Testis (tissue), 3 donors: ENCODE data around the gene LRRC43. TPM values are rescaled to one million over a fixed set of nuclear protein-coding genes. Genes with fewer than 3 reads are reported as not detected.

ENCODE experiments used
- DNase-seq: peaks from one replicate; pipeline ENCODE4 v3.0.0-alpha.2; 2019
- H3K27ac ChIP-seq, 2 donors: fragments of 200-600 bp; sonication (generic); one replicate each; pipeline ENCODE4 v1.5.1; 2019
- H3K27me3 ChIP-seq: fragments of 200-600 bp; sonication (generic); one replicate; pipeline ENCODE4 v1.5.1; 2019
- H3K36me3 ChIP-seq: fragments of 200-600 bp; sonication (generic); one replicate; pipeline ENCODE4 v1.5.1; 2017; ENCODE audit warnings: low read depth; ENCODE audit errors: missing control alignments
- H3K4me1 ChIP-seq: fragments of 200-600 bp; sonication (generic); one replicate; pipeline ENCODE4 v1.5.1; 2019
- H3K4me3 ChIP-seq, 2 donors: fragments of 200-600 bp; sonication (generic); one replicate each; pipeline ENCODE4 v1.5.1; 2017 to 2019
- H3K9me3 ChIP-seq: fragments of 200-600 bp; sonication (generic); one replicate; pipeline ENCODE4 v1.5.1; 2017
- CTCF ChIP-seq, 3 experiments: fragments of 450-650 bp in 2 of 3; fragments of 200-600 bp in 1 of 3; sonication (generic) in 1 of 3; IDR thresholded peaks; one replicate each; pipeline ENCODE4 v1.5.1; 2016 to 2019; ENCODE audit warnings: antibody characterized with exemption in 3 of 3, mild to moderate bottlenecking in 2 of 3, moderate library complexity in 1 of 3
- POLR2A ChIP-seq: fragments of 450-650 bp; IDR thresholded peaks from one replicate; pipeline ENCODE4 v1.6.1; 2017; ENCODE audit warnings: antibody characterized with exemption, mild to moderate bottlenecking, moderate library complexity
- WGBS, 2 donors: methylation state at CpG; one replicate each; pipeline ENCODE4 v1.1.5; 2018; 5-methylcytosine and 5-hydroxymethylcytosine counted together
- intact Hi-C: fragments of 100-400 bp; cut with DNase I; formaldehyde crosslinking; loops from one replicate; pipeline ENCODE4 v1.15.1; 2023; ENCODE audit warnings: low total_unique reads
- polyA plus RNA-seq: library from polyadenylated mRNA; stranded (reverse); fragments of 350-450 nt; fragmentation: Illumina TruSeq; extraction: RNeasy Lipid Tissue Mini Kit (QIAGEN cat#74804); gene quantifications from one replicate; pipeline ENCODE4 v1.2.3, GENCODE V29; 2014; ENCODE audit warnings: low read depth, low replicate concordance; ENCODE audit not compliant: insufficient read depth
- total RNA-seq, 2 donors: library from RNA; depleted of rRNA; stranded (reverse); fragments of >200 nt; gene quantifications; one replicate each; pipeline ENCODE4 v1.2.3, GENCODE V29; 2016

LRRC43 gene
- total and polyA plus RNA-seq, 3 donors from 2014 or later: 10.8 to 16.6 (median 11.0) TPM

- H3K36me3 ChIP-seq: no peaks in the 10 kb centered on the region
- no peak overlapping the region for H3K27ac ChIP-seq
- no peak overlapping the region for H3K4me3 ChIP-seq
- H3K27me3 ChIP-seq: no peaks in the 10 kb centered on the region
- no peaks in the 10 kb centered on the region for H3K4me1 ChIP-seq
- no peaks in the 10 kb centered on the region for H3K9me3 ChIP-seq
- WGBS, 2 donors: 84% methylated on average over 22 of the region's 22 CpGs
- intact Hi-C loops: no loop called here
- TF ChIP-seq POLR2A: no peak
- TF ChIP-seq CTCF (IDR thresholded peaks at IDR 0.05): no peak
- no peak for DNase-seq
These were observed 16.2 kb upstream of the LRRC43 start for GRCh38 chr12:122166422-122167349.

GRCh38 chr12:122167356-122167925, 15.5 kb upstream of the LRRC43 start:
- DNase-seq: no peak
- Histone ChIP-seq H3K36me3 (no peaks in the 10 kb centered on the region), H3K4me1 (no peaks in the 10 kb centered on the region), H3K4me3 (no peak overlapping the region), H3K27me3 (no peaks in the 10 kb centered on the region), H3K27ac (no peak overlapping the region), H3K9me3 (no peaks in the 10 kb centered on the region)
- intact Hi-C loops: no loop called here
- 91 to 94% methylated on average over 10 of the region's 10 CpGs for WGBS, 2 donors
- no peak for TF ChIP-seq POLR2A

GRCh38 chr12:122168492-122168891, 14.4 kb upstream of the LRRC43 start:
- H3K4me1 ChIP-seq: no peaks in the 10 kb centered on the region
- H3K27me3 ChIP-seq: no peaks in the 10 kb centered on the region
- no peaks in the 10 kb centered on the region for H3K9me3 ChIP-seq
- no peak overlapping the region for H3K27ac ChIP-seq
- TF ChIP-seq CTCF (IDR thresholded peaks at IDR 0.05) (no peak), POLR2A (no peak)
- no peaks in the 10 kb centered on the region for H3K36me3 ChIP-seq
- H3K4me3 ChIP-seq: no peak overlapping the region
- intact Hi-C loops: no loop called here
- no peak for DNase-seq
- 90 to 91% methylated on average over 3 of the region's 3 CpGs for WGBS, 2 donors

GRCh38 chr12:122171399-122171798, 11.5 kb upstream of the LRRC43 start:
- DNase-seq: no peak
- intact Hi-C loops: no loop called here
- no peak overlapping the region for H3K4me3 ChIP-seq
- 85 to 92% methylated on average over 5 of the region's 5 CpGs for WGBS, 2 donors
- no peaks in the 10 kb centered on the region for H3K27me3 ChIP-seq
- no peaks in the 10 kb centered on the region for H3K9me3 ChIP-seq
- H3K36me3 ChIP-seq: no peaks in the 10 kb centered on the region
- H3K27ac ChIP-seq: no peak overlapping the region
- H3K4me1 ChIP-seq: no peaks in the 10 kb centered on the region
- no peak for TF ChIP-seq POLR2A
- TF ChIP-seq CTCF (IDR thresholded peaks at IDR 0.05): no peak

GRCh38 chr12:122172262-122172939, 10.5 kb upstream of the LRRC43 start:
- TF ChIP-seq POLR2A (no peak), CTCF (IDR thresholded peaks at IDR 0.05) (no peak)
- Histone ChIP-seq H3K27ac (no peak overlapping the region), H3K9me3 (no peaks in the 10 kb centered on the region), H3K27me3 (no peaks in the 10 kb centered on the region), H3K4me3 (no peak overlapping the region), H3K4me1 (no peaks in the 10 kb centered on the region), H3K36me3 (no peaks in the 10 kb centered on the region)
- no peak for DNase-seq
- 72 to 74% methylated on average over 17 of the region's 17 CpGs for WGBS, 2 donors
- intact Hi-C loops: no loop called here
